ENCODE results near the gene GRPEL1. TPM values are rescaled to one million over a fixed set of nuclear protein-coding genes. Genes with fewer than 3 reads are reported as not detected.

The GRPEL1 gene
- total RNA-seq, 1 donor from 2014 or later: 11.0 TPM

DNA sequence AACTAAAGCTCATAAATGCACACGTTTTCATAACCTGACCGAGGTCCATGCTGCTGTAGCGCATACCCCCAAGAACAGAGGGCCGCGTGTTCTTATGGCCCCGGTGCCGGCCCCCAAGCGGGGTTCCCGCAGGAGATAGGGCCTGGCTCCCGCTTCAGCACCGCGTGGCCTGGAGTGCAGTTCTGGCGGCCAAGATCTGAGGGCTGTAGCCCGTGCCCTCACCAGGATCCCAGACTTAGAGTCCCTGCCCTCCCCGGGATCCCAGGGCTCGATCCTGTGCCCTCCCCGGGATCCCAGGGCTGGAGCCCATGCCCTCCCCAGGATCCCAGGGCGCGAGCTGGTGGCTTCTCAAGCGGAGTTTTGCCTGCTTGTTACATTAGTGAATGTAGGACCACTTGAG is 1.0 kb upstream of the GRPEL1 start:
- H3K9me3 ChIP-seq: no peaks in the 10 kb centered on the region
- peak overlapping the region; percentile 86 for H3K27ac ChIP-seq
- peak overlapping the region; percentile 85 to 97 for H3K4me3 ChIP-seq
- H3K27me3 ChIP-seq: no peaks in the 10 kb centered on the region
- intact Hi-C loops (cut with DNase I): loop anchor here (2.0 to 5.0 kb wide), 2 partner anchors 26 to 97 kb away; partner anchors contain the start of gene TADA2B
- peaks cover 39% of the 10 kb centered on the region for H3K4me1 ChIP-seq
- TF ChIP-seq POLR2A (IDR thresholded peaks at IDR 0.05) (no peak), POLR2AphosphoS5 (IDR thresholded peaks at IDR 0.05; ENCODE audit: insufficient read depth in 1 of 2, low read depth in 1 of 2) (no peak)
- TF ChIP-seq, protein P1, sequence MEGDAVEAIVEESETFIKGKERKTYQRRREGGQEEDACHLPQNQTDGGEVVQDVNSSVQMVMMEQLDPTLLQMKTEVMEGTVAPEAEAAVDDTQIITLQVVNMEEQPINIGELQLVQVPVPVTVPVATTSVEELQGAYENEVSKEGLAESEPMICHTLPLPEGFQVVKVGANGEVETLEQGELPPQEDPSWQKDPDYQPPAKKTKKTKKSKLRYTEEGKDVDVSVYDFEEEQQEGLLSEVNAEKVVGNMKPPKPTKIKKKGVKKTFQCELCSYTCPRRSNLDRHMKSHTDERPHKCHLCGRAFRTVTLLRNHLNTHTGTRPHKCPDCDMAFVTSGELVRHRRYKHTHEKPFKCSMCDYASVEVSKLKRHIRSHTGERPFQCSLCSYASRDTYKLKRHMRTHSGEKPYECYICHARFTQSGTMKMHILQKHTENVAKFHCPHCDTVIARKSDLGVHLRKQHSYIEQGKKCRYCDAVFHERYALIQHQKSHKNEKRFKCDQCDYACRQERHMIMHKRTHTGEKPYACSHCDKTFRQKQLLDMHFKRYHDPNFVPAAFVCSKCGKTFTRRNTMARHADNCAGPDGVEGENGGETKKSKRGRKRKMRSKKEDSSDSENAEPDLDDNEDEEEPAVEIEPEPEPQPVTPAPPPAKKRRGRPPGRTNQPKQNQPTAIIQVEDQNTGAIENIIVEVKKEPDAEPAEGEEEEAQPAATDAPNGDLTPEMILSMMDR (IDR thresholded peaks at IDR 0.05): no peak
- peaks cover 0 to 10% of the 10 kb centered on the region in 2 donors for H3K36me3 ChIP-seq
- DNase-seq (ENCODE audit: extremely low spot score in 2 of 2): no peak

DNA sequence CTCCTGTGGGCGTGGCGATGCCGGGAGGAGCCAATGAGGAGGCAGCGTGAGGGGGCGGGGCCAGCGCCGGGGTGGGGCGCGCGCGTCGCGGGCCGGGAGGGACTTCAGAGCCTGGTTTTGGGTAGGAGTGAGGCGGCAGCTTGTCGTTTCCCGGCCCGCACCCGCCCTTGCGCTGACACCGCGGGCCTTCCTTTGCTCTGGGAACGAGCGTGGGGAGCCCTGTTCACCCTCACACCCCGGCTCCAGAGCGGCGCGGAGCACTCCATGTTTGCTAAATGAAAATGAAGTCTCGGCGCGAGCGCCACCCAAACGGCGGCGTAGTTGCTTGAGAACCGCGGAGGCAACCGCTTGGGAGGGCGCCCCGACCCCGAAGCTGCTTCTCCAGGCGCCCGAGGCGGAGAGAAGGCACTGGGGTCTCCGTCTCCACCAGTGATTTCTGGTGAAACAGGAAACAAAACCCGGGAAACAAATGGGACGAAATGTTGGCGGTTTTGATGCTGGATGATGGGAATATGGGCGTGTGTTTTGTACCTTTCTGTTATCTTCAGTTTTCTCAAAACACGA is 497 bp upstream of the GRPEL1 start:
- H3K36me3 ChIP-seq: peaks cover 0 to 15% of the 10 kb centered on the region in 2 donors
- peaks cover 39% of the 10 kb centered on the region for H3K4me1 ChIP-seq
- DNase-seq (ENCODE audit: extremely low spot score in 2 of 2): no peak
- TF ChIP-seq POLR2AphosphoS5 (IDR thresholded peaks at IDR 0.05; ENCODE audit: insufficient read depth in 1 of 2, low read depth in 1 of 2) (peak in 1 of 2 donors; percentile 94), POLR2A (IDR thresholded peaks at IDR 0.05) (peak; percentile 3 to 87)
- TF ChIP-seq, protein P1 (IDR thresholded peaks at IDR 0.05): peak in 1 of 3 experiments; percentile 4
- peak overlapping the region; percentile 85 to 97 for H3K4me3 ChIP-seq
- H3K27me3 ChIP-seq: no peaks in the 10 kb centered on the region
- intact Hi-C loops (cut with DNase I): loop anchor here (2.0 to 5.0 kb wide), 2 partner anchors 26 to 96 kb away; partner anchors contain the start of gene TADA2B
- no peaks in the 10 kb centered on the region for H3K9me3 ChIP-seq
- H3K27ac ChIP-seq: peak overlapping the region; percentile 86

DNA sequence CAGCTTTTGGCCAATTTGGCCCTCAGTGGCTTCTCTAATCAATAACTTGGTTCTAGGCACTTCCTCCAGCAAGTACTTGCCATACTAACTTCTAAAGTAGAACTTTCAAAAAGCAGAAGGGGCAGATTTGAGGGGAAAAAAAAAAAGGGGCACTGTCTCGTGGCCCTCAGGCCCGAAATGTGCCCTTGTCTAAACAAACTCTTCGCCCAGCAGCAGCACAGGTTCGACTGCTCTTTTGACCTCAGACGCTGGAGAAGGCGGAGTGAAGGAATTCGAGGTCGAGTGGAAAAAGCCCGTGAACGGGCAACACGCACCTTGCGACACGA is 775 bp downstream of the GRPEL1 start:
- peaks cover 0 to 25% of the 10 kb centered on the region in 2 donors for H3K36me3 ChIP-seq
- no peaks in the 10 kb centered on the region for H3K9me3 ChIP-seq
- TF ChIP-seq POLR2A (IDR thresholded peaks at IDR 0.05) (no peak), POLR2AphosphoS5 (IDR thresholded peaks at IDR 0.05; ENCODE audit: insufficient read depth in 1 of 2, low read depth in 1 of 2) (no peak)
- TF ChIP-seq, protein P1 (IDR thresholded peaks at IDR 0.05): no peak
- peak overlapping the region; percentile 78 for H3K27ac ChIP-seq
- intact Hi-C loops (cut with DNase I): loop anchor here (5.0 kb wide), 1 partner anchor 95 kb away; no protein-coding TSS in a partner anchor
- H3K27me3 ChIP-seq: no peaks in the 10 kb centered on the region
- DNase-seq (ENCODE audit: extremely low spot score in 2 of 2): no peak
- peak overlapping the region; percentile 85 to 97 for H3K4me3 ChIP-seq
- H3K4me1 ChIP-seq: peaks cover 39% of the 10 kb centered on the region

DNA sequence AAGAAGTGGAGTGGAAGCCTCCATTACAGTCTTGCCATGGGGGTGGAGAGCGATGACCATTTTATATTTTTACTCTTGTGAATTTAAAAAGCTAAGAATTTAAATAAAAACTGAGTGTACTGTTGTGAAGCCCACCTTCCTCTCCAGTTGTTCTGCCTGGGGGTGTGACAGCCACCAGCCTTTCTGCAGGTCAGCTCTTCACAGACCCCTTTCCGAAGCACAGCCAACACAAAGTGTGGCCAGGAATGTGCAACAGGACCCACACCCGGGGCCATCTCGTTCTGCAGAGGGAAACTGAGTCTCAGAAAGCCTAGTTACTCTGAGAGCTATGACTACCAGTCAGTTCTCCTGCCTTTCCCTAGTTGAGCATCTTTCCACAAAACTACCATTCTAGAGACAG is 1.4 kb downstream of the GRPEL1 start:
- peaks cover 39% of the 10 kb centered on the region for H3K4me1 ChIP-seq
- no peak for TF ChIP-seq POLR2A (IDR thresholded peaks at IDR 0.05)
- TF ChIP-seq POLR2AphosphoS5 (IDR thresholded peaks at IDR 0.05; ENCODE audit: insufficient read depth in 1 of 2, low read depth in 1 of 2): no peak
- TF ChIP-seq, protein P1 (IDR thresholded peaks at IDR 0.05): no peak
- intact Hi-C loops (cut with DNase I): loop anchor here (5.0 kb wide), 1 partner anchor 94 kb away; no protein-coding TSS in a partner anchor

DNA sequence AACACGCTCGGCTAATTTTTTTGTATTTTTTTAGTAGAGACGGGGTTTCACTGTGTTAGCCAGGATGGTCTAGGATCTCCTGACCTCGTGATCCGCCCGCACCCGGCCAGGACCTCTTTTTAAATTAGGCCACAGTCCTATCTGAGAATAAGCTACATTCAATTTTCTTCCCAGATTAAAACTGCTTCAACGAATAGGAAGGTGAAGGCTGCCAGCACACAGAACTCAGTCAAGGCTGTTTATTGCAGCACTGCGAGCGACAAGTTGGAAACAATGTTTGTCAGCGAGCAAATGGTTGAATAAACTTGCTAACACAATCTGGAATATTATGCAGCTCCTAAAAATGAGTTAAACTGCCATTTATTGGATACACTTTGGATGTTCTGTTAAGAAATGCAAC is 1.9 kb downstream of the GRPEL1 start:
- intact Hi-C loops (cut with DNase I): loop anchor here (5.0 kb wide), 1 partner anchor 94 kb away; no protein-coding TSS in a partner anchor
- Histone ChIP-seq H3K27me3 (no peaks in the 10 kb centered on the region), H3K4me3 (no peak overlapping the region), H3K9me3 (no peaks in the 10 kb centered on the region), H3K4me1 (peaks cover 38% of the 10 kb centered on the region), H3K27ac (no peak overlapping the region), H3K36me3 (peaks cover 0 to 36% of the 10 kb centered on the region in 2 donors)
- TF ChIP-seq POLR2AphosphoS5 (IDR thresholded peaks at IDR 0.05; ENCODE audit: insufficient read depth in 1 of 2, low read depth in 1 of 2) (no peak), POLR2A (IDR thresholded peaks at IDR 0.05) (no peak)
- TF ChIP-seq, protein P1 (IDR thresholded peaks at IDR 0.05): no peak
- no peak for DNase-seq (ENCODE audit: extremely low spot score in 2 of 2)

More for the DNA sequence above, 1.4 kb downstream of the GRPEL1 start:
- Histone ChIP-seq H3K27ac (no peak overlapping the region), H3K4me3 (peak overlapping the region; percentile 85 to 97), H3K9me3 (no peaks in the 10 kb centered on the region), H3K36me3 (peaks cover 0 to 31% of the 10 kb centered on the region in 2 donors), H3K27me3 (no peaks in the 10 kb centered on the region)
- no peak for DNase-seq (ENCODE audit: extremely low spot score in 2 of 2)

All from vagina (tissue), 2 donors.